ENCODE data around the gene LRRC10B.

- TF ChIP-seq EZH2phosphoT487 (IDR thresholded peaks at IDR 0.05; ENCODE audit: insufficient read depth, low read depth), result no peak
- TF ChIP-seq EZH2 (IDR thresholded peaks at IDR 0.05; ENCODE audit: insufficient read depth, poor library complexity, severe bottlenecking), result no peak
Observed at GRCh38 chr11:61497473-61497872, 11.1 kb upstream of the LRRC10B start.
